ENCODE results near the gene HTR3D. TPM values are rescaled to one million over a fixed set of nuclear protein-coding genes. Genes with fewer than 3 reads are reported as not detected.

The HTR3D gene
- total RNA-seq, 1 experiment from 2014 or later = not detected

- no peak for TF ChIP-seq ZNF532 (CRISPR knock-in tag; IDR thresholded peaks at IDR 0.05; ENCODE audit: borderline replicate concordance)
- no peak for TF ChIP-seq GRHL2 (CRISPR knock-in tag; IDR thresholded peaks at IDR 0.05; ENCODE audit: insufficient replicate concordance, severe bottlenecking)
These were observed 16.0 kb upstream of the HTR3D start (continued) for GRCh38 chr3:184015381-184016019.

DNA sequence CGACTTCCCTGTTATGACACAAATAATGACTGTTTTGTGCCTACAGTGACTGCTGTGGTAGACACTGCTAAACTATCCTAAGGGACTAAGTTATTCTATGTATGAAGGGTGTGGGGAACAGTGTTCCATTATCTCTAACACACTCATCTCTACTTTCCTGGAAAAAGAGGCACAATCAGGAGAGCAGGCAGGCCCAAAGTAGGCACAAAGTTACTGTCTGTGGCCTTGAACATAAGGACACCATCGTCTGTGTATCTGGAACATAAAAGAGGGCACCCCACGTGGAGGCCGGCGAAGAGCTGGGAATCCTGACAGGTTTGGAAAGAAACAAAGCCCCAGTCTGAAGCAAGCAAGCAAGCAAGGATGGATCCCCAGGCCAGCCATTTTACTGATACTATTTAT is 15.4 kb upstream of the HTR3D start:
- DNase-seq (ENCODE audit: low spot score) = no peak
- ChIA-PET POLR2A (interaction anchor here (0.7 kb wide), 1 partner anchor 98 kb away, joined by 4 read pairs; no protein-coding TSS in a partner anchor), CTCF (interaction anchor here (0.6 to 4.1 kb wide), 6 partner anchors 9 to 133 kb away, joined by 3 to 37 read pairs (median 5); no protein-coding TSS in a partner anchor)
- Mint-ChIP-seq H3K4me1 (peaks cover 22% of the 10 kb centered on the region), H3K27me3 (ENCODE audit: low read depth) (no peaks in the 10 kb centered on the region), H3K4me3 (peak overlapping the region; percentile 99), H3K36me3 (peaks cover 22% of the 10 kb centered on the region), H3K9me3 (peaks cover 3% of the 10 kb centered on the region; the same call in 1 of the 2 replicates), H3K27ac (peak overlapping the region; percentile 48)
- no peak for ATAC-seq
- TF ChIP-seq NR1H2 (CRISPR knock-in tag; IDR thresholded peaks at IDR 0.05) = no peak
- TF ChIP-seq, protein P1, sequence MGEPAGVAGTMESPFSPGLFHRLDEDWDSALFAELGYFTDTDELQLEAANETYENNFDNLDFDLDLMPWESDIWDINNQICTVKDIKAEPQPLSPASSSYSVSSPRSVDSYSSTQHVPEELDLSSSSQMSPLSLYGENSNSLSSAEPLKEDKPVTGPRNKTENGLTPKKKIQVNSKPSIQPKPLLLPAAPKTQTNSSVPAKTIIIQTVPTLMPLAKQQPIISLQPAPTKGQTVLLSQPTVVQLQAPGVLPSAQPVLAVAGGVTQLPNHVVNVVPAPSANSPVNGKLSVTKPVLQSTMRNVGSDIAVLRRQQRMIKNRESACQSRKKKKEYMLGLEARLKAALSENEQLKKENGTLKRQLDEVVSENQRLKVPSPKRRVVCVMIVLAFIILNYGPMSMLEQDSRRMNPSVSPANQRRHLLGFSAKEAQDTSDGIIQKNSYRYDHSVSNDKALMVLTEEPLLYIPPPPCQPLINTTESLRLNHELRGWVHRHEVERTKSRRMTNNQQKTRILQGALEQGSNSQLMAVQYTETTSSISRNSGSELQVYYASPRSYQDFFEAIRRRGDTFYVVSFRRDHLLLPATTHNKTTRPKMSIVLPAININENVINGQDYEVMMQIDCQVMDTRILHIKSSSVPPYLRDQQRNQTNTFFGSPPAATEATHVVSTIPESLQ (CRISPR knock-in tag; IDR thresholded peaks at IDR 0.05) = no peak
- no peak for TF ChIP-seq ZNF138 (CRISPR knock-in tag; conservative IDR thresholded peaks at IDR 0.05)
- TF ChIP-seq, protein P2, sequence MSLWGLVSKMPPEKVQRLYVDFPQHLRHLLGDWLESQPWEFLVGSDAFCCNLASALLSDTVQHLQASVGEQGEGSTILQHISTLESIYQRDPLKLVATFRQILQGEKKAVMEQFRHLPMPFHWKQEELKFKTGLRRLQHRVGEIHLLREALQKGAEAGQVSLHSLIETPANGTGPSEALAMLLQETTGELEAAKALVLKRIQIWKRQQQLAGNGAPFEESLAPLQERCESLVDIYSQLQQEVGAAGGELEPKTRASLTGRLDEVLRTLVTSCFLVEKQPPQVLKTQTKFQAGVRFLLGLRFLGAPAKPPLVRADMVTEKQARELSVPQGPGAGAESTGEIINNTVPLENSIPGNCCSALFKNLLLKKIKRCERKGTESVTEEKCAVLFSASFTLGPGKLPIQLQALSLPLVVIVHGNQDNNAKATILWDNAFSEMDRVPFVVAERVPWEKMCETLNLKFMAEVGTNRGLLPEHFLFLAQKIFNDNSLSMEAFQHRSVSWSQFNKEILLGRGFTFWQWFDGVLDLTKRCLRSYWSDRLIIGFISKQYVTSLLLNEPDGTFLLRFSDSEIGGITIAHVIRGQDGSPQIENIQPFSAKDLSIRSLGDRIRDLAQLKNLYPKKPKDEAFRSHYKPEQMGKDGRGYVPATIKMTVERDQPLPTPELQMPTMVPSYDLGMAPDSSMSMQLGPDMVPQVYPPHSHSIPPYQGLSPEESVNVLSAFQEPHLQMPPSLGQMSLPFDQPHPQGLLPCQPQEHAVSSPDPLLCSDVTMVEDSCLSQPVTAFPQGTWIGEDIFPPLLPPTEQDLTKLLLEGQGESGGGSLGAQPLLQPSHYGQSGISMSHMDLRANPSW (CRISPR knock-in tag; conservative IDR thresholded peaks at IDR 0.05; ENCODE audit: low read depth) = no peak
- no peak for TF ChIP-seq SOX15 (CRISPR knock-in tag; IDR thresholded peaks at IDR 0.05)
- no peak for TF ChIP-seq ZNF281 (CRISPR knock-in tag; IDR thresholded peaks at IDR 0.05)
- TF ChIP-seq, protein P3, sequence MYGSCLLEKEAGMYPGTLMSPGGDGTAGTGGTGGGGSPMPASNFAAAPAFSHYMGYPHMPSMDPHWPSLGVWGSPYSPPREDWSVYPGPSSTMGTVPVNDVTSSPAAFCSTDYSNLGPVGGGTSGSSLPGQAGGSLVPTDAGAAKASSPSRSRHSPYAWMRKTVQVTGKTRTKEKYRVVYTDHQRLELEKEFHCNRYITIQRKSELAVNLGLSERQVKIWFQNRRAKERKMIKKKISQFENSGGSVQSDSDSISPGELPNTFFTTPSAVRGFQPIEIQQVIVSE (CRISPR knock-in tag; IDR thresholded peaks at IDR 0.05; ENCODE audit: borderline replicate concordance) = no peak
- TF ChIP-seq FOXJ3 (CRISPR knock-in tag; IDR thresholded peaks at IDR 0.05; ENCODE audit: borderline replicate concordance) = no peak
- TF ChIP-seq NR2C2 (CRISPR knock-in tag; IDR thresholded peaks at IDR 0.05) = no peak
- TF ChIP-seq AFF4 (CRISPR knock-in tag; IDR thresholded peaks at IDR 0.05; ENCODE audit: borderline replicate concordance) = no peak
- TF ChIP-seq, protein P4, sequence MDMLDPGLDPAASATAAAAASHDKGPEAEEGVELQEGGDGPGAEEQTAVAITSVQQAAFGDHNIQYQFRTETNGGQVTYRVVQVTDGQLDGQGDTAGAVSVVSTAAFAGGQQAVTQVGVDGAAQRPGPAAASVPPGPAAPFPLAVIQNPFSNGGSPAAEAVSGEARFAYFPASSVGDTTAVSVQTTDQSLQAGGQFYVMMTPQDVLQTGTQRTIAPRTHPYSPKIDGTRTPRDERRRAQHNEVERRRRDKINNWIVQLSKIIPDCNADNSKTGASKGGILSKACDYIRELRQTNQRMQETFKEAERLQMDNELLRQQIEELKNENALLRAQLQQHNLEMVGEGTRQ (CRISPR knock-in tag; IDR thresholded peaks at IDR 0.05) = no peak
- TF ChIP-seq, protein P5, sequence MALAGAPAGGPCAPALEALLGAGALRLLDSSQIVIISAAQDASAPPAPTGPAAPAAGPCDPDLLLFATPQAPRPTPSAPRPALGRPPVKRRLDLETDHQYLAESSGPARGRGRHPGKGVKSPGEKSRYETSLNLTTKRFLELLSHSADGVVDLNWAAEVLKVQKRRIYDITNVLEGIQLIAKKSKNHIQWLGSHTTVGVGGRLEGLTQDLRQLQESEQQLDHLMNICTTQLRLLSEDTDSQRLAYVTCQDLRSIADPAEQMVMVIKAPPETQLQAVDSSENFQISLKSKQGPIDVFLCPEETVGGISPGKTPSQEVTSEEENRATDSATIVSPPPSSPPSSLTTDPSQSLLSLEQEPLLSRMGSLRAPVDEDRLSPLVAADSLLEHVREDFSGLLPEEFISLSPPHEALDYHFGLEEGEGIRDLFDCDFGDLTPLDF (CRISPR knock-in tag; IDR thresholded peaks at IDR 0.05) = no peak

Data from WTC11 (cell line).